Vagina (tissue), 2 donors: ENCODE results near the gene NFATC2. TPM values are rescaled to one million over a fixed set of nuclear protein-coding genes. Genes with fewer than 3 reads are reported as not detected.

ENCODE experiments used
- DNase-seq, 2 donors: peaks; one replicate each; pipeline ENCODE4 v3.0.0-alpha.2; 2017; ENCODE audit errors: extremely low spot score in 2 of 2
- H3K27ac ChIP-seq: fragments of 200-600 bp; sonication (generic); one replicate; pipeline ENCODE4 v1.5.1; 2019
- H3K27me3 ChIP-seq: fragments of 200-600 bp; sonication (generic); one replicate; pipeline ENCODE4 v1.5.1; 2019
- H3K36me3 ChIP-seq, 2 donors: fragments of 200-600 bp; sonication (generic); one replicate each; pipeline ENCODE4 v1.5.1; 2017 to 2019
- H3K4me1 ChIP-seq: fragments of 200-600 bp; sonication (generic); one replicate; pipeline ENCODE4 v1.5.1; 2019
- H3K4me3 ChIP-seq, 2 donors: fragments of 200-600 bp; sonication (generic); 1 replicate in 1 of 2; 2 replicates in 1 of 2; pipeline ENCODE4 v1.5.1; 2016 to 2019
- H3K9me3 ChIP-seq: fragments of 200-600 bp; sonication (generic); one replicate; pipeline ENCODE4 v1.5.1; 2019
- CTCF ChIP-seq, 3 experiments: fragments of 450-650 bp in 2 of 3; fragments of 200-600 bp in 1 of 3; sonication (generic) in 1 of 3; IDR thresholded peaks; one replicate each; pipeline ENCODE4 v1.5.1; 2017 to 2019; ENCODE audit warnings: antibody characterized with exemption in 3 of 3, mild to moderate bottlenecking in 2 of 3, moderate library complexity in 2 of 3
- POLR2A ChIP-seq, 2 donors: fragments of 450-650 bp; IDR thresholded peaks; one replicate each; pipeline ENCODE4 v1.6.1; 2017; ENCODE audit warnings: antibody characterized with exemption in 2 of 2, mild to moderate bottlenecking in 2 of 2, moderate library complexity in 2 of 2
- POLR2AphosphoS5 ChIP-seq, 2 donors: sonication (generic); formaldehyde crosslinking; IDR thresholded peaks; one replicate each; pipeline ENCODE4 v1.9.0; 2017; ENCODE audit warnings: antibody characterized with exemption in 2 of 2, mild to moderate bottlenecking in 2 of 2, low read depth in 1 of 2; ENCODE audit not compliant: insufficient read depth in 1 of 2
- intact Hi-C: fragments of 100-400 bp; cut with DNase I; formaldehyde crosslinking; loops from one replicate; pipeline ENCODE4 v1.15.1; 2023
- total RNA-seq: library from RNA; depleted of rRNA; stranded (reverse); fragments of >200 nt; gene quantifications from one replicate; pipeline ENCODE4 v1.2.3, GENCODE V29; 2016

Gene NFATC2
- total RNA-seq, 1 donor from 2014 or later, result 7.4 TPM

GRCh38 chr20:51506527-51507215 lies 35.8 kb downstream of the NFATC2 start:
- no peak for DNase-seq
- no peak for TF ChIP-seq POLR2AphosphoS5 (IDR thresholded peaks at IDR 0.05; ENCODE audit: insufficient read depth in 1 of 2, low read depth in 1 of 2)
- TF ChIP-seq CTCF (IDR thresholded peaks at IDR 0.05), result no peak
- no peak for TF ChIP-seq POLR2A (IDR thresholded peaks at IDR 0.05)
- Histone ChIP-seq H3K27me3 (no peaks in the 10 kb centered on the region), H3K4me3 (no peak overlapping the region), H3K9me3 (no peaks in the 10 kb centered on the region), H3K36me3 (no peaks in the 10 kb centered on the region), H3K27ac (no peak overlapping the region), H3K4me1 (no peaks in the 10 kb centered on the region)
- intact Hi-C loops, result no loop called here

GRCh38 chr20:51505566-51505965 lies 37.0 kb downstream of the NFATC2 start:
- H3K4me1 ChIP-seq, result no peaks in the 10 kb centered on the region
- no peaks in the 10 kb centered on the region for H3K36me3 ChIP-seq
- H3K27ac ChIP-seq, result no peak overlapping the region
- no peak for DNase-seq
- intact Hi-C loops, result no loop called here
- H3K4me3 ChIP-seq, result no peak overlapping the region
- no peaks in the 10 kb centered on the region for H3K27me3 ChIP-seq
- H3K9me3 ChIP-seq, result no peaks in the 10 kb centered on the region
- TF ChIP-seq POLR2AphosphoS5 (IDR thresholded peaks at IDR 0.05; ENCODE audit: insufficient read depth in 1 of 2, low read depth in 1 of 2) (no peak), POLR2A (IDR thresholded peaks at IDR 0.05) (no peak), CTCF (IDR thresholded peaks at IDR 0.05) (no peak)

- no peaks in the 10 kb centered on the region for H3K27me3 ChIP-seq
- no peak overlapping the region for H3K4me3 ChIP-seq
- no peak overlapping the region for H3K27ac ChIP-seq
- H3K9me3 ChIP-seq, result no peaks in the 10 kb centered on the region
- no peak for DNase-seq
- no peaks in the 10 kb centered on the region for H3K36me3 ChIP-seq
- intact Hi-C loops, result no loop called here
- TF ChIP-seq CTCF (IDR thresholded peaks at IDR 0.05) (no peak), POLR2AphosphoS5 (IDR thresholded peaks at IDR 0.05; ENCODE audit: insufficient read depth in 1 of 2, low read depth in 1 of 2) (no peak), POLR2A (IDR thresholded peaks at IDR 0.05) (no peak)
- H3K4me1 ChIP-seq, result no peaks in the 10 kb centered on the region
Observed at GRCh38 chr20:51503376-51503775, 39.1 kb downstream of the NFATC2 start.

GRCh38 chr20:51500936-51501335 lies 41.6 kb downstream of the NFATC2 start:
- TF ChIP-seq CTCF (IDR thresholded peaks at IDR 0.05) (no peak), POLR2A (IDR thresholded peaks at IDR 0.05) (no peak), POLR2AphosphoS5 (IDR thresholded peaks at IDR 0.05; ENCODE audit: insufficient read depth in 1 of 2, low read depth in 1 of 2) (no peak)
- no peak for DNase-seq
- no peaks in the 10 kb centered on the region for H3K27me3 ChIP-seq
- no peak overlapping the region for H3K27ac ChIP-seq
- no peaks in the 10 kb centered on the region for H3K9me3 ChIP-seq
- intact Hi-C loops, result no loop called here
- no peaks in the 10 kb centered on the region for H3K36me3 ChIP-seq
- no peak overlapping the region for H3K4me3 ChIP-seq
- peaks cover 17% of the 10 kb centered on the region for H3K4me1 ChIP-seq

- no peak for TF ChIP-seq POLR2AphosphoS5 (IDR thresholded peaks at IDR 0.05; ENCODE audit: insufficient read depth in 1 of 2, low read depth in 1 of 2)
- TF ChIP-seq POLR2A (IDR thresholded peaks at IDR 0.05), result no peak
- no peak for TF ChIP-seq CTCF (IDR thresholded peaks at IDR 0.05)
- intact Hi-C loops, result no loop called here
Observed at GRCh38 chr20:51500311-51500710, 42.2 kb downstream of the NFATC2 start.

More at GRCh38 chr20:51500311-51500710, 42.2 kb downstream of the NFATC2 start:
- H3K4me3 ChIP-seq, result no peak overlapping the region
- H3K9me3 ChIP-seq, result no peaks in the 10 kb centered on the region
- no peaks in the 10 kb centered on the region for H3K36me3 ChIP-seq
- no peaks in the 10 kb centered on the region for H3K27me3 ChIP-seq
- no peak overlapping the region for H3K27ac ChIP-seq
- H3K4me1 ChIP-seq, result peaks cover 18% of the 10 kb centered on the region
- DNase-seq, result no peak
